MM.1S (cell line): ENCODE measurements around the gene IPO5.

Experiments
- DNase-seq: peaks from one replicate; pipeline ENCODE4 v3.0.0-alpha.2; 2015
- H2AFZ ChIP-seq: fragments of 300-600 bp; sonication (generic); 2 replicates; pipeline ENCODE4 v1.6.0; 2016; ENCODE audit warnings: antibody characterized with exemption, low read length
- H3F3A ChIP-seq: fragments of 300-600 bp; sonication (generic); 2 replicates; pipeline ENCODE4 v1.6.1; 2016; ENCODE audit warnings: mild to moderate bottlenecking, antibody characterized with exemption, low read length, moderate library complexity, mixed read lengths; ENCODE audit not compliant: insufficient read depth
- H3K27ac ChIP-seq: fragments of 300-600 bp; sonication (generic); 2 replicates; pipeline ENCODE4 v1.5.1; 2016; ENCODE audit warnings: mild to moderate bottlenecking, low read length
- H3K27me3 ChIP-seq: fragments of 300-600 bp; sonication (generic); replicated peaks from 2 replicates; pipeline ENCODE4 v1.6.0; 2016; ENCODE audit warnings: low read length; ENCODE audit not compliant: insufficient read depth
- H3K36me3 ChIP-seq: fragments of 300-600 bp; sonication (generic); replicated peaks from 2 replicates; pipeline ENCODE4 v1.6.1; 2016; ENCODE audit warnings: mild to moderate bottlenecking, low read length, mixed read lengths; ENCODE audit not compliant: insufficient read depth
- H3K4me1 ChIP-seq: fragments of 300-600 bp; sonication (generic); 2 replicates; pipeline ENCODE4 v1.6.1; 2016; ENCODE audit warnings: low read length, mixed read lengths
- H3K4me2 ChIP-seq: fragments of 300-600 bp; sonication (generic); 2 replicates; pipeline ENCODE4 v1.6.0; 2016; ENCODE audit warnings: low read depth, low read length
- H3K4me3 ChIP-seq: fragments of 300-600 bp; sonication (generic); 2 replicates; pipeline ENCODE4 v1.5.1; 2016; ENCODE audit warnings: low read length, mixed read lengths
- H3K79me2 ChIP-seq: fragments of 300-600 bp; sonication (generic); 2 replicates; pipeline ENCODE4 v1.6.1; 2016; ENCODE audit warnings: mixed run types, low read length, mixed read lengths
- H3K9ac ChIP-seq: fragments of 300-600 bp; sonication (generic); 2 replicates; pipeline ENCODE4 v1.6.1; 2016; ENCODE audit warnings: low read length, mixed read lengths
- H3K9me2 ChIP-seq: fragments of 300-600 bp; sonication (generic); replicated peaks from 2 replicates; pipeline ENCODE4 v1.6.1; 2016; ENCODE audit warnings: mild to moderate bottlenecking, low read length, mixed read lengths; ENCODE audit not compliant: insufficient read depth
- H3K9me3 ChIP-seq: fragments of 300-600 bp; sonication (generic); replicated peaks from 2 replicates; pipeline ENCODE4 v1.6.1; 2016; ENCODE audit warnings: mild to moderate bottlenecking, low read length, mixed read lengths; ENCODE audit not compliant: insufficient read depth
- H4K20me1 ChIP-seq: fragments of 300-600 bp; sonication (generic); 2 replicates; pipeline ENCODE4 v1.6.1; 2016; ENCODE audit warnings: mild to moderate bottlenecking, low read length, moderate library complexity, mixed read lengths; ENCODE audit not compliant: insufficient read depth
- CTCF ChIP-seq: fragments of 300-600 bp; sonication (generic); IDR thresholded peaks from 2 replicates; pipeline ENCODE4 v1.5.1; 2016; ENCODE audit warnings: antibody characterized with exemption, low read length, mixed read lengths
- EZH2 ChIP-seq: fragments of 300-600 bp; sonication (generic); optimal IDR thresholded peaks from 2 replicates; pipeline ENCODE3; 2017; ENCODE audit warnings: low read depth, mild to moderate bottlenecking, antibody characterized with exemption, low read length, mixed read lengths
- EZH2phosphoT487 ChIP-seq: fragments of 300-600 bp; sonication (generic); IDR thresholded peaks from 2 replicates; pipeline ENCODE4 v1.6.1; 2018; ENCODE audit warnings: antibody characterized with exemption, low read length

The IPO5 gene

GRCh38 chr13:98014766-98015165 is 61.3 kb downstream of the IPO5 start:
- DNase-seq = no peak

GRCh38 chr13:98018293-98018692 is 64.8 kb downstream of the IPO5 start:
- Histone ChIP-seq H3K79me2 (no peaks in the 10 kb centered on the region), H3K9me2 (no peaks in the 10 kb centered on the region), H3K4me2 (no peak overlapping the region), H3K9me3 (no peaks in the 10 kb centered on the region), H3F3A (no peaks in the 10 kb centered on the region), H3K9ac (no peak overlapping the region), H3K4me3 (no peak overlapping the region), H2AFZ (no peak overlapping the region), H3K4me1 (no peaks in the 10 kb centered on the region), H4K20me1 (no peaks in the 10 kb centered on the region), H3K27me3 (no peaks in the 10 kb centered on the region), H3K36me3 (peaks cover 21% of the 10 kb centered on the region), H3K27ac (no peak overlapping the region)
- DNase-seq = no peak
- no peak for TF ChIP-seq CTCF

More at GRCh38 chr13:98014766-98015165, 61.3 kb downstream of the IPO5 start:
- Histone ChIP-seq H2AFZ (no peak overlapping the region), H3K79me2 (no peaks in the 10 kb centered on the region), H3K9ac (no peak overlapping the region), H3F3A (peaks cover 6% of the 10 kb centered on the region; the same call in 1 of the 2 replicates), H3K4me1 (no peaks in the 10 kb centered on the region), H3K27ac (no peak overlapping the region), H4K20me1 (no peaks in the 10 kb centered on the region), H3K9me2 (no peaks in the 10 kb centered on the region), H3K9me3 (no peaks in the 10 kb centered on the region), H3K4me3 (no peak overlapping the region), H3K4me2 (no peak overlapping the region), H3K27me3 (no peaks in the 10 kb centered on the region), H3K36me3 (peaks cover 26% of the 10 kb centered on the region)
- TF ChIP-seq CTCF = no peak
- no peak for TF ChIP-seq EZH2
- no peak for TF ChIP-seq EZH2phosphoT487

- TF ChIP-seq EZH2phosphoT487 = no peak
- no peak for TF ChIP-seq CTCF
- TF ChIP-seq EZH2 = no peak
- Histone ChIP-seq H3K4me2 (no peak overlapping the region), H3K27ac (no peak overlapping the region), H2AFZ (no peak overlapping the region), H3K27me3 (no peaks in the 10 kb centered on the region), H3K9me3 (no peaks in the 10 kb centered on the region), H3K9ac (no peak overlapping the region), H3K4me1 (no peaks in the 10 kb centered on the region), H4K20me1 (no peaks in the 10 kb centered on the region), H3F3A (no peaks in the 10 kb centered on the region), H3K36me3 (peaks cover 17% of the 10 kb centered on the region; the same call in 1 of the 2 replicates), H3K9me2 (no peaks in the 10 kb centered on the region), H3K79me2 (no peaks in the 10 kb centered on the region), H3K4me3 (no peak overlapping the region)
- DNase-seq = no peak
Observed at GRCh38 chr13:98019186-98019585, 65.7 kb downstream of the IPO5 start.

- H3K4me1 ChIP-seq = no peaks in the 10 kb centered on the region
Observed at GRCh38 chr13:98020271-98020670, 66.8 kb downstream of the IPO5 start.

More at GRCh38 chr13:98020271-98020670, 66.8 kb downstream of the IPO5 start:
- Histone ChIP-seq H3K4me3 (no peak overlapping the region), H3F3A (no peaks in the 10 kb centered on the region), H3K9me2 (no peaks in the 10 kb centered on the region), H3K9ac (no peak overlapping the region), H3K4me2 (no peak overlapping the region), H3K27me3 (no peaks in the 10 kb centered on the region), H3K9me3 (no peaks in the 10 kb centered on the region), H4K20me1 (no peaks in the 10 kb centered on the region), H2AFZ (no peak overlapping the region), H3K27ac (no peak overlapping the region), H3K36me3 (peaks cover 17% of the 10 kb centered on the region; the same call in 1 of the 2 replicates), H3K79me2 (no peaks in the 10 kb centered on the region)
- no peak for TF ChIP-seq CTCF
- TF ChIP-seq EZH2 = no peak
- no peak for TF ChIP-seq EZH2phosphoT487
- DNase-seq = no peak
